ENCODE data around the gene ATP11A.
"Not testable (repeated sequence)": the region's sequence is repeated elsewhere in the genome, so short reads cannot be mapped to it uniquely, and the experiment has no call there.

The ATP11A gene

GRCh38 chr13:112669881-112670499, 19.8 kb upstream of the ATP11A start:
- no peak for DNase-seq (ENCODE audit: low read depth in 2 of 2, low spot score in 1 of 2)

- no peak for DNase-seq (ENCODE audit: low read depth in 2 of 2, low spot score in 1 of 2)
These were observed 19.0 kb upstream of the ATP11A start for GRCh38 chr13:112670864-112671263.

GRCh38 chr13:112671359-112671758, 18.5 kb upstream of the ATP11A start:
- DNase-seq (ENCODE audit: low read depth in 2 of 2, low spot score in 1 of 2) = no peak

GRCh38 chr13:112672651-112673284, 17.1 kb upstream of the ATP11A start:
- no peak for DNase-seq (ENCODE audit: low read depth in 2 of 2, low spot score in 1 of 2)

GRCh38 chr13:112674412-112675365, 15.1 kb upstream of the ATP11A start:
- DNase-seq (ENCODE audit: low read depth in 2 of 2, low spot score in 1 of 2) = no peak

- DNase-seq (ENCODE audit: low read depth in 2 of 2, low spot score in 1 of 2) = no peak
These were observed 14.5 kb upstream of the ATP11A start for GRCh38 chr13:112675366-112675756.

GRCh38 chr13:112677421-112677962, 12.3 kb upstream of the ATP11A start:
- DNase-seq (ENCODE audit: low read depth in 2 of 2, low spot score in 1 of 2) = not testable (repeated sequence)

GRCh38 chr13:112679381-112679780, 10.5 kb upstream of the ATP11A start:
- DNase-seq (ENCODE audit: low read depth in 2 of 2, low spot score in 1 of 2) = no peak

GRCh38 chr13:112679932-112680677, 9.7 kb upstream of the ATP11A start:
- no peak for DNase-seq (ENCODE audit: low read depth in 2 of 2, low spot score in 1 of 2)

- no peak for DNase-seq (ENCODE audit: low read depth in 2 of 2, low spot score in 1 of 2)
These were observed 9.0 kb upstream of the ATP11A start for GRCh38 chr13:112680741-112681360.

GRCh38 chr13:112683581-112683980, 6.3 kb upstream of the ATP11A start:
- no peak for DNase-seq (ENCODE audit: low read depth in 2 of 2, low spot score in 1 of 2)

- DNase-seq (ENCODE audit: low read depth in 2 of 2, low spot score in 1 of 2) = no peak
These were observed 5.6 kb upstream of the ATP11A start for GRCh38 chr13:112684071-112684845.

GRCh38 chr13:112685189-112685805, 4.5 kb upstream of the ATP11A start:
- DNase-seq (ENCODE audit: low read depth in 2 of 2, low spot score in 1 of 2) = not testable (repeated sequence)

- DNase-seq (ENCODE audit: low read depth in 2 of 2, low spot score in 1 of 2) = no peak
These were observed 3.9 kb upstream of the ATP11A start for GRCh38 chr13:112685896-112686295.

- no peak for DNase-seq (ENCODE audit: low read depth in 2 of 2, low spot score in 1 of 2)
These were observed 3.5 kb upstream of the ATP11A start for GRCh38 chr13:112686364-112686763.

- DNase-seq (ENCODE audit: low read depth in 2 of 2, low spot score in 1 of 2) = no peak
These were observed 2.9 kb upstream of the ATP11A start for GRCh38 chr13:112686987-112687386.

GRCh38 chr13:112687836-112688559, 1.8 kb upstream of the ATP11A start:
- no peak for DNase-seq (ENCODE audit: low read depth in 2 of 2, low spot score in 1 of 2)

- DNase-seq (ENCODE audit: low read depth in 2 of 2, low spot score in 1 of 2) = no peak
These were observed 1.1 kb upstream of the ATP11A start for GRCh38 chr13:112688560-112689302.

All from stimulated activated CD8-positive, alpha-beta memory T cell treated with anti-CD3 and anti-CD28 coated beads, Interleukin-4, amount 100 ng/mL, for 1 hour (primary cell).